ENCODE measurements around the gene FAM110A.

FAM110A gene

GRCh38 chr20:873875-874607 lies 40.5 kb downstream of the FAM110A start:
- Mint-ChIP-seq H3K9me3 (no peaks in the 10 kb centered on the region), H3K4me1 (ENCODE audit: low read depth in 2 of 2) (peaks cover 0 to 7% of the 10 kb centered on the region in 2 donors), H3K27me3 (peaks cover 5 to 10% of the 10 kb centered on the region in 2 donors), H3K36me3 (ENCODE audit: insufficient read depth) (no peaks in the 10 kb centered on the region), H3K4me3 (no peak overlapping the region), H3K27ac (peak overlapping the region in 1 of 2 donors; percentile 64)
- ATAC-seq (replicated peaks) = no peak
- DNase-seq = no peak

- no peaks in the 10 kb centered on the region for H3K36me3 Mint-ChIP-seq (ENCODE audit: insufficient read depth)
- H3K27ac Mint-ChIP-seq = no peak overlapping the region
- H3K9me3 Mint-ChIP-seq = no peaks in the 10 kb centered on the region
- ATAC-seq (replicated peaks) (no peak), DNase-seq (no peak)
- no peak overlapping the region for H3K4me3 Mint-ChIP-seq
- peaks cover 0 to under 1% of the 10 kb centered on the region in 2 donors for H3K27me3 Mint-ChIP-seq
- peaks cover 2 to 7% of the 10 kb centered on the region in 2 donors for H3K4me1 Mint-ChIP-seq (ENCODE audit: low read depth in 2 of 2)
Observed at GRCh38 chr20:875115-875514, 41.6 kb downstream of the FAM110A start.

GRCh38 chr20:877814-878213 lies 44.3 kb downstream of the FAM110A start:
- DNase-seq (no peak), ATAC-seq (replicated peaks) (no peak)
- Mint-ChIP-seq H3K4me3 (no peak overlapping the region), H3K4me1 (ENCODE audit: low read depth in 2 of 2) (peaks cover 12 to 18% of the 10 kb centered on the region in 2 donors), H3K9me3 (no peaks in the 10 kb centered on the region), H3K36me3 (ENCODE audit: insufficient read depth) (no peaks in the 10 kb centered on the region), H3K27me3 (no peaks in the 10 kb centered on the region), H3K27ac (no peak overlapping the region)

GRCh38 chr20:878511-879307 lies 45.2 kb downstream of the FAM110A start:
- H3K27me3 Mint-ChIP-seq = no peaks in the 10 kb centered on the region
- DNase-seq (no peak), ATAC-seq (replicated peaks) (no peak)
- H3K4me1 Mint-ChIP-seq (ENCODE audit: low read depth in 2 of 2) = peaks cover 12 to 13% of the 10 kb centered on the region in 2 donors
- H3K27ac Mint-ChIP-seq = no peak overlapping the region
- no peaks in the 10 kb centered on the region for H3K9me3 Mint-ChIP-seq
- H3K4me3 Mint-ChIP-seq = no peak overlapping the region
- H3K36me3 Mint-ChIP-seq (ENCODE audit: insufficient read depth) = no peaks in the 10 kb centered on the region

GRCh38 chr20:879626-880025 lies 46.1 kb downstream of the FAM110A start:
- Mint-ChIP-seq H3K9me3 (no peaks in the 10 kb centered on the region), H3K4me1 (ENCODE audit: low read depth in 2 of 2) (peaks cover 11 to 12% of the 10 kb centered on the region in 2 donors), H3K27ac (no peak overlapping the region), H3K27me3 (no peaks in the 10 kb centered on the region), H3K36me3 (ENCODE audit: insufficient read depth) (no peaks in the 10 kb centered on the region), H3K4me3 (no peak overlapping the region)
- ATAC-seq (replicated peaks) (no peak), DNase-seq (no peak)

- no peak for DNase-seq
- H3K4me1 Mint-ChIP-seq (ENCODE audit: low read depth in 2 of 2) = peaks cover 11 to 12% of the 10 kb centered on the region in 2 donors
- H3K27me3 Mint-ChIP-seq = peaks cover 0 to 10% of the 10 kb centered on the region in 2 donors
- H3K9me3 Mint-ChIP-seq = no peaks in the 10 kb centered on the region
- H3K4me3 Mint-ChIP-seq = peak overlapping the region in 1 of 2 donors; percentile 5
- peak overlapping the region; percentile 61 to 64 for H3K27ac Mint-ChIP-seq
- ATAC-seq (replicated peaks) = peak; percentile 76
- H3K36me3 Mint-ChIP-seq (ENCODE audit: insufficient read depth) = no peaks in the 10 kb centered on the region
Observed at GRCh38 chr20:881051-881782, 47.7 kb downstream of the FAM110A start.

- H3K27ac Mint-ChIP-seq = peak overlapping the region; percentile 61 to 64
- H3K36me3 Mint-ChIP-seq (ENCODE audit: insufficient read depth) = no peaks in the 10 kb centered on the region
- DNase-seq (no peak), ATAC-seq (replicated peaks) (no peak)
- H3K4me1 Mint-ChIP-seq (ENCODE audit: low read depth in 2 of 2) = peaks cover 11 to 12% of the 10 kb centered on the region in 2 donors
- H3K9me3 Mint-ChIP-seq = no peaks in the 10 kb centered on the region
- peaks cover 0 to 10% of the 10 kb centered on the region in 2 donors for H3K27me3 Mint-ChIP-seq
- no peak overlapping the region for H3K4me3 Mint-ChIP-seq
Observed at GRCh38 chr20:881783-882144, 48.2 kb downstream of the FAM110A start.

- peaks cover 11% of the 10 kb centered on the region in 2 donors for H3K4me1 Mint-ChIP-seq (ENCODE audit: low read depth in 2 of 2)
- DNase-seq (no peak), ATAC-seq (replicated peaks) (no peak)
- H3K4me3 Mint-ChIP-seq = no peak overlapping the region
- no peaks in the 10 kb centered on the region for H3K36me3 Mint-ChIP-seq (ENCODE audit: insufficient read depth)
- peaks cover 0 to 11% of the 10 kb centered on the region in 2 donors for H3K27me3 Mint-ChIP-seq
- H3K27ac Mint-ChIP-seq = no peak overlapping the region
- no peaks in the 10 kb centered on the region for H3K9me3 Mint-ChIP-seq
Observed at GRCh38 chr20:884983-885952, 51.8 kb downstream of the FAM110A start.

- no peak overlapping the region for H3K4me3 Mint-ChIP-seq
- ATAC-seq (replicated peaks) (no peak), DNase-seq (no peak)
- no peaks in the 10 kb centered on the region for H3K9me3 Mint-ChIP-seq
- H3K4me1 Mint-ChIP-seq (ENCODE audit: low read depth in 2 of 2) = peaks cover 0 to 2% of the 10 kb centered on the region in 2 donors
- peaks cover 0 to 30% of the 10 kb centered on the region in 2 donors for H3K27me3 Mint-ChIP-seq
- H3K36me3 Mint-ChIP-seq (ENCODE audit: insufficient read depth) = no peaks in the 10 kb centered on the region
- H3K27ac Mint-ChIP-seq = no peak overlapping the region
Observed at GRCh38 chr20:887137-887536, 53.6 kb downstream of the FAM110A start.

- no peak for ATAC-seq (replicated peaks)
- peaks cover 0 to 2% of the 10 kb centered on the region in 2 donors for H3K4me1 Mint-ChIP-seq (ENCODE audit: low read depth in 2 of 2)
- H3K4me3 Mint-ChIP-seq = no peak overlapping the region
- H3K27me3 Mint-ChIP-seq = peaks cover 5 to 39% of the 10 kb centered on the region in 2 donors
- H3K9me3 Mint-ChIP-seq = no peaks in the 10 kb centered on the region
- DNase-seq = no peak
- no peaks in the 10 kb centered on the region for H3K36me3 Mint-ChIP-seq (ENCODE audit: insufficient read depth)
- H3K27ac Mint-ChIP-seq = no peak overlapping the region
Observed at GRCh38 chr20:888057-888456, 54.5 kb downstream of the FAM110A start.

- ATAC-seq (replicated peaks) (no peak), DNase-seq (no peak)
- Mint-ChIP-seq H3K27me3 (peaks cover 6 to 49% of the 10 kb centered on the region in 2 donors), H3K9me3 (no peaks in the 10 kb centered on the region), H3K36me3 (ENCODE audit: insufficient read depth) (no peaks in the 10 kb centered on the region), H3K27ac (no peak overlapping the region), H3K4me1 (ENCODE audit: low read depth in 2 of 2) (peaks cover 0 to 2% of the 10 kb centered on the region in 2 donors), H3K4me3 (no peak overlapping the region)
Observed at GRCh38 chr20:889106-889505, 55.6 kb downstream of the FAM110A start.

- ATAC-seq (replicated peaks) (no peak), DNase-seq (no peak)
- Mint-ChIP-seq H3K4me3 (no peak overlapping the region), H3K36me3 (ENCODE audit: insufficient read depth) (no peaks in the 10 kb centered on the region), H3K9me3 (no peaks in the 10 kb centered on the region), H3K27me3 (peaks cover 6 to 47% of the 10 kb centered on the region in 2 donors), H3K4me1 (ENCODE audit: low read depth in 2 of 2) (peaks cover 0 to 2% of the 10 kb centered on the region in 2 donors), H3K27ac (no peak overlapping the region)
Observed at GRCh38 chr20:889932-890463, 56.5 kb downstream of the FAM110A start.

Measured in effector memory CD8-positive, alpha-beta T cell (primary cell).